ENCODE data around the gene MYL4.
A peak's percentile ranks its signal among the peaks of the same experiment; 100 is the strongest.
"Not testable (repeated sequence)": the region's sequence is repeated elsewhere in the genome, so short reads cannot be mapped to it uniquely, and the experiment has no call there.

Gene MYL4

DNA sequence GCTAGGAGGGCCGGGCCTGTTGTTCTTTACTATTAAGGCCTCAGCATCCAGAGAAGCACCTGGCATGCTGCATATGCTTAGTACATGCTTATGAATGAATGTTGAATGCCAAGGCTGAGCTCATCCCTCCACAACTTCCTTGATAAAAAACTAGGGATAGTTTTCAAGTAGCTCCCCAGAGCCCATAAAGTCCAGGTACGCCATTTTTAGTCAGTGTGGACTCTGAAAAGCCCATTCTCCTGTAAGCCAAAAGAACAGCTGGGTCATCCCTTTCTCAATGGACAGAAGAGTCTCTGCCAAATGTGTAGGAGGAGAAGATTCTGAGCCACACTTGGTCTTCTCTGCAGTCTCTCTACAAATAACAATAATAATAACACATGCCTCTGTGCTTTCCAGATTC, 35.5 kb downstream of the MYL4 start:
- DNase-seq = no peak

DNA sequence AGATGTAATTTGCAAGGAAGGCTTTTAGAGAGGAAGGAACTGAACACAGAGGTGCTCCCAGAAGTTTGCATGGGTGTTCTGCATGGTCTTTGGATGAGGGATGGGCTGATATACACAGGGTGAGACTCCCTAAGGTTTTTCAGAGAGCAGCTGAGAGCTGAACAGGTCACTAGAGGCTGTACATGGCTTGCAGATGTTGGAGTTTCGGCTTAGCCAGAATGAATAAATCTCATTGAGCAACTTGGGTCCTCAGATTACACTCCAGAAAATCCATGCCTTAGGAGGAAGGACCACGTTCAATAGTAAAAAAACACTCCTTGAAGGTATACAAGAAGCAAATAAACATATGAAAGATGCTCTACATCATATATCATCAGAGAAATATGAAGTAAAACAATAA, 37.0 kb downstream of the MYL4 start:
- DNase-seq = no peak

DNA sequence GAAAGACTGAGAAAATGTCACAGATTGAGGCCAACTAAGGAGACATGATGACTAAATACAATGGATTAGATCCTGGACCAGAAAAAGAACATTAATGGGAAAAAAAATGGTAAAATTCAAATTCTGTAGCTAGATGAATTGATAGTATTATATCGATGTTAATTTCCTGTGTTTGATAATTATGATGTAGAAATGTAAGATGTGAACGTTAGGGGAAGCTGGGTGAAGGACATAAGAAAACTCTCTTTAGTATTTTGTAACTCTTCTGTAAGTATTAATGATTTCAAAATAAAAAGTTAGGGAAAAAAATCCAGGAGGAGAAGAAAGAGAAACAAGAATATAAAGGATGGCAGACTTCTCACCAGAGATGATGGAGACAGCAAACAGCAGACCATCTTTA, 41.7 kb downstream of the MYL4 start:
- no peak for DNase-seq

DNA sequence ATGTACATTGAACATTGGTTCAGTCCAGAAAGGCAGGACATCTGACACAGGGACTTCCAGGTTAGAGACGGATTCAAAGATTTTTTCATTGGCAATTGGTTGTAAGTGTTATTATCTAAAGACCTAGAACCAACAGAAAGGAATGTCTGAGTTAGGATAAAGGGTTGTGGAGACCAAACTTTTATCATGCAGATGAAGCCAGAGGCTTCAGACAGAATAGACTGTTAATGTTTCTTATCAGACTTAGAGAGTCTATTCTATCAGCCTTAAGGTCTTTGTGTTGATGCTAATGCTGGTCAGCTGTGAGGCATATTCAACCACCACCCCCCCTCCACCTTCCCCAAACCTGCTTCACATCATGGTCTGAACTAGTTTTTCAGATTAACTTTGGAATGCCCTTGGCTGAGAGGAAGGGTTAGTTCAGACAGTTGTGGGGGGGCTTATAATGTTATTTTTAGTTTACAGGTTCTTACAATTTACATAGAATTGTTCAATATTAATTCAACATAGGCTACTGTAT, 42.3 kb downstream of the MYL4 start:
- DNase-seq = no peak

DNA sequence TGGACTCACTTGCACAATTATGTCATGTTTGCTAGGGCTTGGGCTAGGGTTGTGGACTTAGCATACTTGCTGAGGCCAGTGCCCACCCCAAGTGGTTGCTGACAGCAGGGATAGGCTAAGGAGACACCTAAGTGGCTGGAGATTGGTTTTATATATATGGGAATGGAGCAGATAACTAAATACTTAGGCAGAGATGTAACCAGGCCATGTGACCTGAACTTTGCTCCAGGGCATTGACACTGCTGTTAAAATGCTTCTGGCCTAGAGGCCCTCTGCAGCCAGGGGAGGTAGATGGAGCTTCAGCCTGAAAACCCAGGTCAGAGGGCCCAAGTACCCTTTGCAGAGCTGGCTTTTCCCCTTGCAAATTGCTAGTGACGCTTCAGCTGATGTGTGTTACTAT, 43.1 kb downstream of the MYL4 start:
- no peak for DNase-seq

DNA sequence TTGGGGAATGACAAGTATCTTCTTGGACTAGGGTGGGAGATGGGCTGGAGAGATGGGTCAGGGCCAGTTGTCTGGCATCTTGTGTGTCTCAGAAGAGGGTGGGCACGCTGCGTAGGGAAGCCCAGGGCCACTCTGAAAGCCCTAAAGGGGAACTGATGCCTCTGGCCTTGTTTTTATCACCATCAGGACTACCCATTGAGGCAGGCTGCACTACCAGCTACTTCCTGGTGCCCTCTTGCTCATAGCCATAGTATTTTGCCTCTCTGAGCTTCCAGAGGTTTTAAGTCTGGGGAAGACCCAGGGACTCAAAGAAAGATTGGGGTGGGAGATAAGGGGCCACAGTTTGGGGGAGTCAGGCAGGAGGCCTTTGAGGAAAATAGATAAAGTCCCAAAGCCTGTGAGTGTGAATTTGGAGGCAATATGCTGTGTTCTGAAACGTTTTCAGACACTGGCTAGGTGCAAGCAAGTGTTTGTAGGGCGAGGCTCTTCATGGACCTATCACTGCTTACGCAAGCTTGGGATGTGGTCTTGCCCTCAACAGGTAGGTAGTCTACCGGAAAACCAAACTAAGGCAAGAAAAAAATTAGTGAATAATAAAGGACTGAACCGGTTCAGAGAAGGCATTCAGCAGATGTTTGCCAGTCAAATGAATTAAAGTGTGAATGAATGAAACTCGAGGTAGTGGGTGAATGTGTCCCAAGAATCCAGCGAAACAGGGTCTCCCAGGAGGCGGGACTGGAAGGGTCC, 43.8 kb downstream of the MYL4 start:
- DNase-seq = no peak

DNA sequence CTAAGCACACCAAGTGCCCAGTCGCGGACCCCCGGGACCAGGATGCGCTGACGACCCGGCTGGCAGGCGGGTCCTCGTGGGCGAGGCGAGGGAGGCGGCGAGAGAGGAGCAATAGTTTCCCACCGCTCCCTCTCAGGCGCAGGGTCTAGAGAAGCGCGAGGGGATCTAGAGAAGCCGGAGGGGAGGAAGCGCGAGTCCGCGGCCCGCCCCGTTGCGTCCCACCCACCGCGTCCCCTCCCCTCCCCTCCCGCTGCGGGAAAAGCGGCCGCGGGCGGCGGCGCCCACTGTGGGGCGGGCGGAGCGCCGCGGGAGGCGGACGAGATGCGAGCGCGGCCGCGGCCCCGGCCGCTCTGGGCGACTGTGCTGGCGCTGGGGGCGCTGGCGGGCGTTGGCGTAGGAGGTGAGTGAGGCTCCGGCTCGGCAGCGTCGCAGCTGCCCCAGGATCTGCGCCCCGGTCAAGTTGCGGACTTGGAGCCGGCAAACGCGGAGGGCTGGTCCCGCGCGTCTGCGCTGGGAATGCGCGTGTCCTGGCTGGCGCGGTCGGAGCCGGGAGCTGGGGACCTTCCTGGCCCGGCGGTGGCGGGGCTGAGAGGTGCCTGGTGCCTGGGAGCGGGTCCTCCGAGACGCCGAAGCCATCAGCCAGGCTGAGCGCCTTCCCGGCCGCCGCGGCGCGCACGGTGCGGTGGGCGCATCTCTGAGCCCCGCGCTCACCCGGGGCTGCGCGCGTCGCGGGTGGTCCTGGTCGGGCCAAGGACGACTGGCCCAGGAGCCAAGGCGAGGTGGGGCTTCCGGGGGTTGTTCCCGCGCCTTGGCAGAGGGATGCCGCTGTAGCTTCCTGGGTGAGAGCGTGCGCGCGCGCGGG, 44.6 kb downstream of the MYL4 start, which contains the start of gene ITGB3:
ITGB3 (plus strand) TSS at position 287 of the 862 bp plus-strand sequence; CDS start at position 322, 35 bp downstream.
- peak; percentile 49 to 60 for DNase-seq

DNA sequence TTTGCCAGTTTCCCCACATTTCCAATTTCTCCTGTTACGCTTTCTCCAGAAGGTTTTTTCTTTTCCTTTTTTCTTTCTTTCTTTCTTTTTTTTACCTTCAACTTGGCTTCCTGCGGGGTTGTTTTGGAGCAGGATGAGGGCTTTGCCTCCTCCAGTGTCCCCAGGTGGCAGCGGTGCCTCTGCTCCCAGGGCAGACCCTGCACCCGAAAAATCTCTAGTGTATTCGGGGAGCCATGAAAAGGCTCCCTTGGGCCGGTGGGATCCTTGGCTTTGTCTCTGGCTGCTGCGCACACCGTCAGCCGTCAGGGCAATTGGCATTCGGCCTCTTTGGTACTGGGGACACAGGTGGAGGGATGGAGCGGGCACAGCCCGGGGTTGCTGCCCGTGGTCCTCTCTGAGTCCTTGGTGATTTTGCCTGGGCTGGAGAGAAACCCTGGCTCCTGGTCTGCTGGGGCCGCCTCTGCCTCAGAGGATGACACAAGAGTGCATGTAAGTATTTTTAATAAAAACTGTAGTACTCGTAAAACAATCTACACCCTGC, 45.3 kb downstream of the MYL4 start:
- no peak for DNase-seq

DNA sequence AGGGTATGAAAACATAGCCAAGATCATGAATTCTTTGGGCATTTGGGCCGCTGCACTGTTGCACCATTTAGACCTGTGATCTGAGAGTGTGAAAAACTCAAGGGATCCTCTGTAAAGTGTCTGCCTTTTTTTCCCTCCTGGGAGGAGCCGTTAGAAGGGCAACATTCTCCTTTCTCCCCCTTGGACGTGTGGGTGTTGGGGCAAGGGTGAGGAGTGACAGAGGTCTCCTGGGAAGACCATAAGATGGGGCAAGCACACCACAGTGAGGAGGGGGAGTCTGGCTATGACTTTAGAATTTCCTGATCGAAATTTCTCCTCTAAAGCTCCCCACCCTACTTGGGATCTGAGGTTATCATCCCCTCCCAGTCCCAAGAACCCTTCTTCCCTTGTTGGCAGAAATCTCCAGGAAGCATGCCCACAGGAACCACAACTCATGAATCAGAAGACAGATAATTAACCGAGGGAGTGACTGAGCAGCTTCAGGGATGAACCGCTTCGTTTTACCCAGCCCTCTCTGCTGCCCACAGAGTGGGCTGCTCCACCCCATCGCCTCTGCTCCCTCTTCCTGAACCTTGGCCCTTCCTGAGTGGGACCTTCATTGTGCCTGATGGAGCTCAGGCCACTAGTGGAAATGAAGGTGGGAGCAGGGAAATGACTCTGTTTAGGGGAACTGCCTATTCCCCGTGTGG, 48.6 kb downstream of the MYL4 start:
- DNase-seq = no peak

DNA sequence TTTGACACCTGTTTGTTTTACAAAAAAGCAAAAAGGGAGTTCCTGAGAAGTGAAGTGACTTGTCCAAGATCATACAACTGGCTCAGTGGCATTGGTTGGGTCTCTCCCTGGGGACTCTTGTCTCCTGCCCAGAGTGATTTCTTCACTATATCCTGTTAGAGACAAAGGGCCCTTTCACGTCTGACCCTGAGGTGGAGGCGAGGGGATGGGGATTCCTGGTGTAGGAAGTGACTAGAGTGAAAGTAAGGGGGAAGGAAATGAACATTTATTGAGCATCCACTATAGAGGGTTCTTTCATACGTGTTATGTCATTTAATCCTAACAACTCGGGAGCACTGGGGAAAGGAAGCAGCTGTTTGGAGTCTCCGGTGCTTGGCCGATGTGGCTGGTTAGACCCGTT, 53.4 kb downstream of the MYL4 start:
- no peak for DNase-seq

DNA sequence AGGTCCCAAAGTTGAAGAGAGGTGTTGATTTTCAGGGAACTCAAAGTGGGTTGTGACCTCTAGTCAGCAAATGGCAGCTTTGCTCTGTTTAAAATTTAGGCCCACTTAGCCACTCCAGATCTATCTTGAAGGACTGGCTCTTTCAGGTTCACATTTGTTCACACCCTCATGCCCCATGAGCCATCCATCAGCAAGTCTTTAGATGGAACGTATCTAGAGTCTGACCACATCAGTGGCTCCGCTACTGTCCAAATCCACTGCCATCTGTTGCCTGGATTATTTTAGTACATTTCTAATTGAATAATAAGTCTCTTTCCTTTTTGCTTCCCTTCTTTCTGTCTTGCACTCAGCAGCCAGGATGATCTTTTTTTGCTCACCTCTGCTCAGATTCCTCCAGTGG, 55.0 kb downstream of the MYL4 start:
- DNase-seq = no peak

DNA sequence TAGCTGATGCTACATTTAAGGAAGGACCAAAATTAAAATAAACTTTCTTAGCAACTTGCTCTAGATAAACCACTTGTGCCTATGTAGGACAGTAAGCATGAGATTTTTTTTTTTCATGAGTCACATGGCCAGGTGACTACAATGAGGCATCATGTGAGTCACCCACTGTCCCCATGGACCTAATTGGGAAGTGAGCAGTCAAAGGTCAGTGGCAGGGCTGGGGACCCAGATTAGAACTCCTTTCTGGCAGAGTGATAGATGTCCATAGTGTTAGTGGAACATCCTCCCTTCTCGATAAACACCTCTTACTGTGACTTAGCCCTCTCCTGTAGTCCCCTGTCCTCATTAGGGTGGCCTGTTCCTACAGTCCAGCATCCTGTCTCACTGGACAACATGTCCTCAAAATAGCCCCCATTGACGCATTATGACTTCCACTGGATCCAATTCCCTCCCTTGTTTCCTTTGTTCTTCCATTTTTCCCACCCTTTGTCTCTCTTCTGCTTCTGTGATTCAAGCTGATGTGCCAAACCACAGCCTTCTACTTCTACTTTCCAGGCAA, 56.9 kb downstream of the MYL4 start:
- DNase-seq = no peak

DNA sequence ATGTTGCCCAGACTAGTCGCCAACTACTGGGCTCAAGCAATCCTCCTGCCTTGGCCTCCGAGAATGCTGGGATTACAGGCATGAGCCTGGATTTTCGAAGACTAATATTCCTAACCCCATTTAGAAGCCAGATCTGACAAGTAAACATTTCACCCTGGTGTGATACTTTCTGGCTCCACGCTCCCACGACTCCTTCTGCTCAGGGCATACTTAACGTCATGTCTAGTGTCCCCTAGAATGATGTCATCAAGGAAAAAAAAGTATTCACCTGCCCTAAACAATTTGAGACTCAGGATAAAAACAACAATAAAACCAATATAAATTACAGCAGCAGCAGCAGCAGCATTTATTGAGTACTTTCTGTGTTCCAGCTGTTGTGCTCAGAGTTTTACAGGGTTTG, 57.6 kb downstream of the MYL4 start:
- DNase-seq = no peak

DNA sequence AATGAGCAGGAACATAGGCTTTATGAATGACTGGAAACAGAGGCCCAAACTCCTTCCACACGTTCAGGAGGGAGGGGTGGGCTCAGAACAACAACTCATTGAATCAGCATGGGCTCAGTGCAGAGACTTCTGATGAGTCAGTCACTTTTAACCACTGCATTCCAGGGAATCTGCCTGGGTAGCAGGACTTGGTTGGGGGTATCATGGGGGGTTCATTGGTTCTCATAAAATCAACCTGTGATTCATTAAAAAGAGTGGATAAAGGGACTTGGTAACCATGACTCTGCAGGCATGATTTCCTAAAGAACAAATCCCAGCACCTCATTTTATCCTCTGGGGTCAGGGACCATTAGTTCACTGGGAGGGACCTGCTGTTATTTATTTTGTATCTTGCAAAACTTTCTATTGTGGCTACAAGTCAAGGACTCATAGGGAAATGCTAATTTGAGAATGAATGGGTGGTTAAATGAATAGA, 58.2 kb downstream of the MYL4 start:
- no peak for DNase-seq

DNA sequence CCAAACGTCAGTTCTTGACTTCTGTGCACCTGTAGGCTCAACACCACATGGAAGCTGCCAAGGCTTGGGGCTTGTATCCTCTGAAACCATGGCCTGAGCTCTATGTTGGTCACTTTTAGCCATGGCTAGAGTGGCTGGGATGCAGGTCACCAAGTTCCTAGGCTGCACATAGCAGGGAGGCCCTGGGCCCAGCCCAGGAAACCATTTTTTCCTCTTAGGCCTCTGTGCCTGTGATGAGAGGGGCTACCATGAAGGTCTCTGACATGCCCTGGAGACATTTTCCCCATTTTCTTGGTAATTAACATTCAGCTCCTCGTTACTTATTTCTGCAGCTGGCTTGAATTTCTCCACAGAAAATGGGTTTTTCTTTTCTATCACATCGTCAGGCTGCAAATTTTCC, 59.8 kb downstream of the MYL4 start:
- not testable (repeated sequence) for DNase-seq

DNA sequence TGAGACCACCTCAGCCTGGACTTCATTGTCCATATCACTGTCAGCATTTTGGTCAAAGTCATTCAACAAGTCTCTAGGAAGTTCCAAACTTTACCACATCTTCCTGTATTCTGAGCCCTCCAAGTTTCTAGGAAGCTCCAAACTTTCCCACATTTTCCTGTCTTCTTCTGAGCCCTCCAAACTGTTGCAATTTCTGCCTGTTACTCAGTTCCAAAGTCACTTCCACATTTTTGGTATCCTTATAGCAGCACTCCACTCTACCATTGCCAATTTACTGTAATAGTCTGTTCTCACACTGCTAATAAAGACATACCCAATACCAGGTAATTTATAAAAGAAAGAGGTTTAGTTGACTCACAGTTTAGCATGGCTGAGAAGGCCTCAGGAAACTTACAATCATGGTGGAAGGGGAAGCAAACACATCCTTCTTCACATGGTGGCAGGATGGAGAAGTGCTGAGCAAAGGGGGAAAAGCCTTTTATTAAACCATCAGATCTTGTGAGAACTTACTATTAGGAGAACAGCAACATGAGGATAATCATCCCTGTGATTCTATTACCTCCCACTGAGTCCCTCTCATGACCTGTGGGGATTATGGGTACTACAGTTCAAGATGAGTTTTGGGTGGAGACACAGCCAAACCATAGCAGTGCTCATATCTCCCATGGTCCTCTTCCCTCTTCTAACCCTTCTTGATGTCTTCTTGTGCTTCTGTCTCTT, 60.6 kb downstream of the MYL4 start:
- not testable (repeated sequence) for DNase-seq

DNA sequence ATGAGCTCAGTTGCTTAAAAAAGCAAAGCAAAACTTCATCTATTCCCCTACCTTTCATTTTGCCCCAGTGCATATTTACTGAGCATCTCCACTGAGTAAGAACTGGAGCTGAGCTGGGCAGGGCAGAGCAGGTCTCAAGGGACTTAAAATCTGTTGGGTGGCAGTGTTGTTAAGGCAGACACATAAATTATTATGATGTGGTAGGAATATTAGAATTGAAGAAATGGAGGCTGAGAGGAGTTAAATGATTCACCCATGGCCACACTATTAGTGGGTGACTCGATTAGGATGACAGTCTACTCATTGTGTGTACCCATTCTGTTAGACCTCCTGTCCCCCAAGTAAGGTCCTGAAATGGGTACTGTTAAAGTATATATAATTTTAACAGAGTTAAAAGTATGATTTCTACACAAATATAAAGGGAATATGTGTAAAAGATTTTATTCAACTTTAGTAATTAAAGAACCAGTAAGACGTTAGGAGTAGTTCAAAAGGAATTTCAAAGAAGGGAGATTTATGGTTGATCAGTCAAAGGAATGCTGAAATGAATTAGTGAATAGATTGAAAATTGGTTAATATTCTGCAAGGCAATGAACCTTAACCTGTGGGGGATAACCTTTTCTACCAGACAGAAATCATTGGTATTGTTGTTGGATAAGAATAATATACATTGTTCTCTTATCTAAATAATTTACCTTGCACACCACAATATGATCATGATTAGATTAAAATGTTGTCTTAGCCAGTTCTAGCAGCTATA, 62.0 kb downstream of the MYL4 start:
- no peak for DNase-seq

DNA sequence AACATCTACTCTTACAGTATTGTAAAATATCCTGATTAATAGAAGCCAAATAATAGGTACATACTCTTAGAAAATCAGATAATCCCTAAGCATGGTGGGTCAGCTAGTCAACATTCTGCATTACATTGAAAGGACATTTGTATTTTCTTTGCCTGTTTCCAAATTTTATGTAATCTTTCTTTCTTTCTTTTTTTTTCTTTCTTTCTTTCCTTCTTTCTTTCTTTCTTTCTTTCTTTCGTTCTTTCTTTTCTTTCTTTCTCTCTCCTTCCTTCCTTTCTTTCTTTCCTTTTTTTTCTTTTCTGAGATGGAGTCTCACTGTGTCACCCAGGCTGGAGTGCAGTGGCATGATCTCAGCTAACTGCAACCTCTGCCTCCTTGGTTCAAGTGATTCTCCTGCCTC, 63.3 kb downstream of the MYL4 start:
- no peak for DNase-seq

DNA sequence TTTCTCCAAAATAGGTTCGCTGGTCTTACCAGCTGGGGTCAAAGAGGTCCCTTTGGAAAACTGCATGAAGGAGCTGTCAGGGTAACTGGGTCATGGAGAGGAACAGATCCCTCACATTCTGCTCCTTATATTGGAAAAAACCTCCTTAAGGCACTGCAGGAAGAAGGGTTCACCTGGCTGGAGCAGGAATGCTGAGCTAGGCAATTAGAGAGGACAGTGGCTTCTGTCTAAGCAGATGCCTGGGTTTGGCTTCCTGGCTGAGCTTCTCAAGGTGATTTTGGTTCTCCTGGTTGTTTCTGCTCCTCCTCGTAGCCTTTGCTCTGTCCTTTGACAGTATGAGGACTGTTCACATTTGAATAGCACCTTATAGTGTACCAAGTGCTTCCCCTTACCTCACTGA, 64.1 kb downstream of the MYL4 start:
- no peak for DNase-seq

Measured in Kasumi-1 (cell line).